Midbrain (tissue), 1 donor: ENCODE data around the gene GTPBP2.

ENCODE experiments used
- DNase-seq: peaks from one replicate; lab custom pipeline; 2025; lab: John Stamatoyannopoulos, UW

GTPBP2 gene

DNA sequence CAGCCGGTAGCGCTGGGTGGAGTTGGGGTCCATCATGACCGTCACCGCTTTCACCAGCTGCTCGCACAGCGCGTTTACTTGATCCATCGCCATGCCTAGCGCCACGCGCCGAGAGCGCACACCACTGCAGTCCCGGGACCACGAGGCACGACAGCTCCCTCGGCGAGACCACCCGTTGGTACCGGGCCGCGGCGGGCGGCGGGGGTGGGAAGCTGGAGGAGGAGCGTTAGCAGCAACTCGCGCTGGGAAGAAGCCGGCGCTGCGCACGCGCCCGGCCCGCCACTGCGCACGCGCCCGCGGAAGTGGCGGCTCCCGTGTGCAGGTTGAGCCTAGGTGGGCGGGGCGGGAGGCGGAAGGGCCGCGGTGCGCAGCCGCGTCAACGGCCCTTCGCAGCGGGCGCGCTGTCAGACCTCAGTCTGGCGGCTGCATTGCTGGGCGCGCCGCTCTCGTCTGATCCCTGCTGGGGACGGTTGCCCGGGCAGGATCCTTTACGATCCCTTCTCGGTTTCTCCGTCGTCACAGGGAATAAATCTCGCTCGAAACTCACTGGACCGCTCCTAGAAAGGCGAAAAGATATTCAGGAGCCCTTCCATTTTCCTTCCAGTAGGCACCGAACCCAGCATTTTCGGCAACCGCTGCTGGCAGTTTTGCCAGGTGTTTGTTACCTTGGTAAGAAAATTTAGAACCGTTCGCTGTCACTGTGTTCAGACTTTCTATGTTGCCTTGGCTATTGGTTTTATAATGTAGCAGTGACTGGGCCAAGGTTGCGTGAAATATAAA is 53.1 kb downstream of the GTPBP2 start, which contains the start of the genes POLH and XPO5:
TSS of gene POLH (plus strand) at position 414 of the 780 bp plus-strand sequence. CDS start 6,135 bp downstream, outside the sequence.
TSS of gene XPO5 (minus strand) at position 267 of the 780 bp plus-strand sequence. CDS start at position 93, 174 bp downstream.
- DNase-seq, result peak; percentile 91

DNA sequence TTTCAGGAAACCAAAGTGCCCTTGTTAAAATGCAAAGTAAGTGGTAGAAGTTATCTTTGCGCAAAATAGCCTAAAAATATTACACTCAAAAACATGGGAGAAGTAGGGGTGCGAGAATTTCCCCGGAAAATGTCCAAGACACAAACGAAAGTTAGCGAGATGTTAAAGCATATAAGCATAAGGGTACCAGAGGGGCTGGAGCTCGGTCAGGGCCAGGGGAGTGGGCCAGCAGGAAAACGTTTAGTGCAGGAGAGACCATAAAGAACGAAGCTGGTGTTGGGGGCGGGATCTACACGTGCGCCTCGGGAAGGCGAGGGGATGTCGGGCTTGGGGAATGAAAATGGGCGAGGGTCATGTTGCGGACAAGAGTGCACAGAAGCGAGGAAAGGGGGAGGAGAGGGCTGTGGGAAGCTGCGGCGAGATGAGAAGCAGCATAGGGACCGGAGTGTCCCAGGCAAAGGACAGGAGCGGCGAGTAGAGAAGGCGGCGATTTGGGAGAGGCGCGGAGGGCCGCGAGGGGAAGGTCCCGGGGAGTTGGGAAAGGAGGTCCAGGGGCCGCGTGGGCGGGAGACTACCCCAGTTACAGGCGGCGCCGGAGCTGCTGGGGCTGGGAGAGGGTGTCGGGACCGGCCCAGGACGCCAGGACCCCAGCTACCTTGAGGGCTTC is 53.8 kb downstream of the GTPBP2 start:
- DNase-seq, result no peak

DNA sequence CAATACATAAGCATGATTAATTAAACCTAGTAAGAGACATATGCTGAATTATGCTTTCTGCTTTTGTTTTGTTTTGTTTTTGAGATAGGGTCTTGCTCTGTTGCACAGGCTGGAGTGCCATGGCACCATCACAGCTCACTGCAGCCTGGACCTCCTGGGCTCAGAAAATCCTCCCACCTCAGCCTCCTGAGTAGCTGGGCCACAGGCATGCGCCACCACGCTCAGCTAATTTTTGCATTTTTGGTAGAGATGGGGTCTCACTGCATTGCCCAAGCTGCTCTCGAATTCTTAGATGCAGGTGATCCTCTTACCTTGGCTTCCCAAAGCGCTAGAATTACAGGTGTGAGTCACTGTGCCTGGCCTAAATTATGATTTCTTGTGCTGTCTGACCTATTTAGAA is 57.0 kb downstream of the GTPBP2 start:
- no peak for DNase-seq

DNA sequence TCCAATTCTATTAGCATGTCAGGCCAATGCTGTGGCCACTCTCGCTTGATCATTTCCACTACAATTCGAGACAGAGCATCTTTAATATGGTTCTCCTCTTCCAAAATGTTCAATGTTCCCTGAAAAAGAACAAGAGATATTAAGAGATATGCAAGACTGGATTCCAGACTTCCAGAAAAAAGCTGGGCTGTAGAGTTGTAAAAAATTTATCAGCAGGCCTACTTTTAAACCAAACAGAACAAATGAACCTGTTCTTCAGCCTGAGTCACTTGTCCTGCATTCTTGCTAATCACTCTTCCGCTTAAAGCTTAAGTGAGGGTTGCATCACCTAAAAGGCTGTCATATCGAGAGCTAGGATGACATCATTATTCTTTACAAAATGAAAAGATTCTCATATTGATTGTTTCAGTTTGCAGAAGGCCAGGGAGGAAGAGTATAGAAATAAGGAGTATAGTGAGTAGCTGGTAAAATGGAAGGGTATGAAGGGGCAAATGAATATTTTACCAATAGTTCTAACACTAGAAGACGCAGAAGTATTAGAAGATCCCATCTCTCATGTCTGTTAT is 58.1 kb downstream of the GTPBP2 start:
- no peak for DNase-seq
